HFFc6 (cell line): Measurements from ENCODE around the gene EIF1AD. TPM values are rescaled to one million over a fixed set of nuclear protein-coding genes. Genes with fewer than 3 reads are reported as not detected.

Experiments used
- DNase-seq: peaks from one replicate; pipeline ENCODE4 v3.0.0-alpha.2; 2018
- H3K27ac Mint-ChIP-seq: 2 replicates; pipeline ENCODE4 v1.8.0; 2020; ENCODE audit warnings: mild to moderate bottlenecking, mixed read lengths
- H3K27me3 Mint-ChIP-seq: 2 replicates; pipeline ENCODE4 v1.8.0; 2021; ENCODE audit warnings: mild to moderate bottlenecking, moderate library complexity, mixed read lengths; ENCODE audit not compliant: insufficient read depth
- H3K36me3 Mint-ChIP-seq: 2 replicates; pipeline ENCODE4 v1.8.0; 2021; ENCODE audit warnings: low read depth, mixed read lengths
- H3K4me1 Mint-ChIP-seq: 2 replicates; pipeline ENCODE4 v1.8.0; 2020; ENCODE audit warnings: low read depth, mixed read lengths
- H3K4me3 Mint-ChIP-seq: 2 replicates; pipeline ENCODE4 v1.8.0; 2020; ENCODE audit warnings: mild to moderate bottlenecking, moderate library complexity, mixed read lengths
- H3K9me3 Mint-ChIP-seq: 2 replicates; pipeline ENCODE4 v1.8.0; 2020; ENCODE audit warnings: mild to moderate bottlenecking, mixed read lengths
- CTCF ChIP-seq: fragments of 200-600 bp; sonication (generic); IDR thresholded peaks from 2 replicates; pipeline ENCODE4 v1.5.0; 2021; ENCODE audit warnings: antibody characterized with exemption, mild to moderate bottlenecking
- total RNA-seq, 6 experiments: library from RNA; stranded (reverse); fragmentation: NEBNext Ultra II Directional; extraction: Animal tissue kit (Norgen Biotek cat#: 25700); gene quantifications; 2 replicates in 1 of 6; 3 replicates in 5 of 6; pipeline ENCODE4 v1.2.3, GENCODE V29; 2021

Gene EIF1AD
- total RNA-seq, 6 experiments from 2014 or later: 28.6 to 36.8 (median 31.7) TPM

- H3K36me3 Mint-ChIP-seq: peaks cover 32% of the 10 kb centered on the region
- peaks cover 2% of the 10 kb centered on the region for H3K27me3 Mint-ChIP-seq
- H3K4me1 Mint-ChIP-seq: peaks cover 10% of the 10 kb centered on the region
- no peak for TF ChIP-seq CTCF
- H3K4me3 Mint-ChIP-seq: no peak overlapping the region
- no peaks in the 10 kb centered on the region for H3K9me3 Mint-ChIP-seq
- DNase-seq: no peak
- no peak overlapping the region for H3K27ac Mint-ChIP-seq
These were observed 24.2 kb downstream of the EIF1AD start for GRCh38 chr11:65977621-65978390.

DNA sequence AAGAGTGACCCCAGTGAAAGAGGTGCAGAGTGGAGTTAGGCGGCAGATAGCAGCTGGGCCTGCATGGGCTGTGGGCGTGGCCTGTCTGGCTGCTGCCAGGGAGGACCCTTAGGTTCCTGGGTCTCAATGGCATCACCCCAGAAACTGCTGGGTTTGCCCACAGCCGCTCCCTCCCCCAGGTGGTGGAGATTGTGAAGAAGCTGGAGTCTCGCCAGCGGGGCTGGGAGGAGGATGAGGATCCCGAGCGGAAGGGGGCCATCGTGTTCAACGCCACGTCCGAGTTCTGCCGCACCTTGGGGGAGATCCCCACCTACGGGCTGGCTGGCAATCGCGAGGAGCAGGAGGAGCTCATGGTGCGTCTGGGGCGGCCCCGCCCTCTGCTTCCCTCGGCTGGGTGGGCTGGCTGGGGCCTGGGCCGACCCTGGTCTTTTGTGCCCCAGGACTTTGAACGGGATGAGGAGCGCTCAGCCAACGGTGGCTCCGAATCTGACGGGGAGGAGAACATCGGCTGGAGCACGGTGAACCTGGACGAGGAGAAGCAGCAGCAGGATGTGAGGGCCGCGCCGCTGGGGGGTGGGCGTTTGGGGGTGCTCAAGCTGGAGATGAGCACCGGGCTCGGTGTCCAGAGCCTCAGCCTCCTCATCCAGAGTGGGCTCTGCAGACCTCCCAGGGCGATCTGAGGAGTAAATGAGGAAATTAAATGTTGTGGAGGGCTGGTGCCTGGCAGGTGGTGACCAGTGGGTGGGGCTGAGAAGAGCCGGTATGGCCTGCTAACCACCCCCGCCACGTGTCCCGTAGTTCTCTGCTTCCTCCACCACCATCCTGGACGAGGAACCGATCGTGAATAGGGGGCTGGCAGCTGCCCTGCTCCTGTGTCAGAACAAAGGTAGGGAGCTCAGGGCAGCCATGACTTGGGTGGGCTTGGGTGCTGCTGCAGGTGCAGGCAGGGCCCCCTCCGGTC, 25.5 kb downstream of the EIF1AD start:
- TF ChIP-seq CTCF: no peak
- H3K9me3 Mint-ChIP-seq: no peaks in the 10 kb centered on the region
- H3K27me3 Mint-ChIP-seq: peaks cover 2% of the 10 kb centered on the region
- H3K36me3 Mint-ChIP-seq: peaks cover 38% of the 10 kb centered on the region
- H3K4me1 Mint-ChIP-seq: peaks cover 17% of the 10 kb centered on the region
- no peak overlapping the region for H3K27ac Mint-ChIP-seq
- H3K4me3 Mint-ChIP-seq: no peak overlapping the region
- no peak for DNase-seq

DNA sequence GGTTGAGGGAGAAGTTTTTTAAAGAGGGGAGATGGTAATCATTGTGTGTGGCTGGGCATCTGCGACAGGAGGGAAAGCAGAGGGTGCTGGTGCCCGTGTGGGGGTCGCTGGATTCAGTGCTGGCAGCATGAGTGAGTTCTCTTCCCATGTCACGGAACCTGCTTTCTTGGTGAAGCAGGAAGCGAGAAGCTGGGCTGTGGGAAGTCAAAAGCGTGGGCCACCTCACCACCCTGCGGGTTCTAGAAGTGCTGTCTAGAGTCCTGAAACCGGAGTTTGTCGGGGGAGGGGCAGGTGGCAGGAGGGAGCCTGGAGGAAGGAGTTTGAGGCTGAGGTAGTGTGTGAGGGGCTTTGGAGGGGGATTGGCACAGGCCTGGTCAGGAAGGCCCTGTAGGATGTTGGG, 26.2 kb downstream of the EIF1AD start:
- no peak for DNase-seq
- no peaks in the 10 kb centered on the region for H3K9me3 Mint-ChIP-seq
- H3K36me3 Mint-ChIP-seq: peaks cover 38% of the 10 kb centered on the region
- TF ChIP-seq CTCF: no peak
- H3K4me3 Mint-ChIP-seq: no peak overlapping the region
- H3K27me3 Mint-ChIP-seq: peaks cover 2% of the 10 kb centered on the region
- no peak overlapping the region for H3K27ac Mint-ChIP-seq
- peaks cover 17% of the 10 kb centered on the region for H3K4me1 Mint-ChIP-seq

- Mint-ChIP-seq H3K36me3 (peaks cover 37% of the 10 kb centered on the region), H3K9me3 (no peaks in the 10 kb centered on the region), H3K4me3 (no peak overlapping the region), H3K27me3 (no peaks in the 10 kb centered on the region; the same call in 1 of the 2 replicates), H3K27ac (no peak overlapping the region; the same call in 1 of the 2 replicates), H3K4me1 (peaks cover 17% of the 10 kb centered on the region)
- peak; percentile 41 for DNase-seq
- TF ChIP-seq CTCF: no peak
These were observed 28.4 kb downstream of the EIF1AD start for GRCh38 chr11:65973439-65974110.

GRCh38 chr11:65972116-65972515, 29.8 kb downstream of the EIF1AD start:
- no peaks in the 10 kb centered on the region; the same call in 1 of the 2 replicates for H3K27me3 Mint-ChIP-seq
- H3K27ac Mint-ChIP-seq: peak overlapping the region; percentile 28; the same call in 1 of the 2 replicates
- no peak overlapping the region for H3K4me3 Mint-ChIP-seq
- TF ChIP-seq CTCF: no peak
- H3K4me1 Mint-ChIP-seq: peaks cover 17% of the 10 kb centered on the region
- no peak for DNase-seq
- H3K36me3 Mint-ChIP-seq: peaks cover 44% of the 10 kb centered on the region
- no peaks in the 10 kb centered on the region for H3K9me3 Mint-ChIP-seq
